ENCODE measurements around the gene C6orf47. TPM values are rescaled to one million over a fixed set of nuclear protein-coding genes. Genes with fewer than 3 reads are reported as not detected.

The C6orf47 gene
- total and polyA plus RNA-seq, 2 of the 8 experiments (the other 6 are each of a cell fraction or from before 2014, with no cell fraction given): 4.7 to 14.6 TPM

- CTCF ChIA-PET (ENCODE audit: partially characterized antibody): interaction anchor here (2.8 kb wide), 1 partner anchor 11 kb away, joined by 10 read pairs; no protein-coding TSS in a partner anchor
- Histone ChIP-seq H3K4me1 (replicated peaks in 1 of 4; ENCODE audit: control insufficient read depth in 3 of 4, insufficient read depth in 4 of 4, low read length in 3 of 4) (no peaks in the 10 kb centered on the region), H3K79me2 (ENCODE audit: control insufficient read depth in 1 of 2, insufficient read depth in 2 of 2, low read length in 2 of 2) (peaks cover 0 to 18% of the 10 kb centered on the region in 2 experiments; a peak in 2 of 4 replicates), H4K91ac (replicated peaks; ENCODE audit: insufficient read length, low read length) (no peak overlapping the region), H3K36me3 (ENCODE audit: control insufficient read depth in 2 of 4, insufficient read depth in 4 of 4, low read length in 3 of 4) (peaks cover 49 to 89% (median 74%) of the 10 kb centered on the region in 4 experiments), H2BK15ac (ENCODE audit: low read length) (no peak overlapping the region), H2AFZ (ENCODE audit: low read length) (no peak overlapping the region), H3K79me1 (ENCODE audit: low read depth, low read length) (peaks cover 2% of the 10 kb centered on the region; the same call in 1 of the 2 replicates), H3K23ac (ENCODE audit: insufficient read length) (no peak overlapping the region), H2AK5ac (ENCODE audit: low read depth, low read length) (no peak overlapping the region), H3K4me2 (ENCODE audit: insufficient read depth in 1 of 2, low read depth in 2 of 2, low read length in 2 of 2) (no peak overlapping the region), H4K20me1 (replicated peaks in 1 of 2; ENCODE audit: control insufficient read depth in 1 of 2, insufficient read depth in 2 of 2, low read length in 2 of 2) (peaks cover 0 to 5% of the 10 kb centered on the region in 2 experiments), H3K9me3 (ENCODE audit: insufficient read depth in 2 of 2, low read depth in 1 of 2, low read length in 1 of 2) (no peaks in the 10 kb centered on the region), H2BK12ac (ENCODE audit: low read depth, low read length) (no peak overlapping the region), H2BK5ac (ENCODE audit: low read depth, low read length) (no peak overlapping the region), H3K9ac (replicated peaks in 1 of 4; ENCODE audit: extremely low read depth in 1 of 4, low read depth in 3 of 4, low read length in 3 of 4) (no peak overlapping the region), H3K27me3 (replicated peaks in 1 of 4; ENCODE audit: control insufficient read depth in 3 of 4, extremely low read depth in 1 of 4, insufficient read depth in 3 of 4, low read length in 3 of 4) (no peaks in the 10 kb centered on the region), H3K18ac (ENCODE audit: extremely low read depth, low read length) (no peak overlapping the region), H4K5ac (ENCODE audit: insufficient read length, low read depth, low read length) (no peak overlapping the region), H3K56ac (replicated peaks; ENCODE audit: insufficient read length, low read depth, low read length) (no peak overlapping the region), H3K4me3 (ENCODE audit: extremely low read depth in 1 of 4, insufficient read depth in 2 of 4, low read depth in 3 of 4, low read length in 4 of 4) (no peak overlapping the region), H3K4ac (replicated peaks; ENCODE audit: insufficient read length, low read depth, low read length) (no peak overlapping the region), H2BK120ac (replicated peaks; ENCODE audit: low read depth, low read length) (no peak overlapping the region), H4K8ac (ENCODE audit: extremely low read depth, insufficient read depth, low read length) (no peak overlapping the region; the same call in 1 of the 2 replicates), H3K27ac (ENCODE audit: low read depth, low read length) (no peak overlapping the region), H3K23me2 (ENCODE audit: low read depth, low read length) (no peaks in the 10 kb centered on the region), H3K14ac (ENCODE audit: insufficient read length) (no peak overlapping the region), H2BK20ac (ENCODE audit: low read length) (no peak overlapping the region)
- no peak for TF ChIP-seq TCF12 (IDR thresholded peaks at IDR 0.05; ENCODE audit: low read depth, low read length)
- no peak for TF ChIP-seq SIN3A (conservative IDR thresholded peaks at IDR 0.05 in 1 of 2, IDR thresholded peaks at IDR 0.05 in 1 of 2; ENCODE audit: low read depth in 1 of 2, low read length in 2 of 2)
- no peak for TF ChIP-seq CREB1 (IDR thresholded peaks at IDR 0.05)
- TF ChIP-seq HDAC2 (IDR thresholded peaks at IDR 0.05; ENCODE audit: borderline replicate concordance in 1 of 2, low read depth in 2 of 2, low read length in 2 of 2): no peak
- TF ChIP-seq POLR2A (IDR thresholded peaks at IDR 0.05; ENCODE audit: control extremely low read depth in 1 of 2, low read depth in 2 of 2, low read length in 2 of 2): no peak
- TF ChIP-seq CBX8 (IDR thresholded peaks at IDR 0.05; ENCODE audit: borderline replicate concordance, low read depth, low read length): no peak
- no peak for TF ChIP-seq SIX5 (IDR thresholded peaks at IDR 0.05; ENCODE audit: low read depth, low read length)
- FAIRE-seq (no peak), DNase-seq (ENCODE audit: low read depth in 1 of 2, low spot score in 2 of 2) (no peak)
- 93% methylated on average over 9 of the region's 9 CpGs; no CpG with 5 or more reads in 1 of the 2 experiments for WGBS, 2 experiments (ENCODE audit: extremely low coverage in 1 of 2, insufficient coverage in 1 of 2, insufficient read length in 1 of 2, insufficient replicate concordance in 2 of 2, low coverage in 1 of 2, low lambda C conversion rate in 2 of 2, missing lambda C conversion rate in 1 of 2)
- POLR2A ChIA-PET (ENCODE audit: partially characterized antibody): interaction anchor here (0.6 to 34.9 kb wide), 4 partner anchors 9 to 96 kb away, joined by 3 to 883 read pairs (median 376); partner anchors contain the start of genes APOM, BAG6, C6orf47 and CSNK2B
Measured at GRCh38 chr6:31645325-31645724, 15.3 kb downstream of the C6orf47 start.
